K562 treated with DMSO at 1 percent for 12 hours (cell line): Measurements from ENCODE around the gene MSTN. TPM values are rescaled to one million over a fixed set of nuclear protein-coding genes. Genes with fewer than 3 reads are reported as not detected.

Experiments
- total RNA-seq: library from RNA; unstranded; fragments of 300-600 nt; gene quantifications from 2 replicates; pipeline ENCODE4 v1.2.3, GENCODE V29; 2022; ENCODE audit not compliant: insufficient read depth

Gene MSTN
- total RNA-seq: not detected in 2 replicates

DNA sequence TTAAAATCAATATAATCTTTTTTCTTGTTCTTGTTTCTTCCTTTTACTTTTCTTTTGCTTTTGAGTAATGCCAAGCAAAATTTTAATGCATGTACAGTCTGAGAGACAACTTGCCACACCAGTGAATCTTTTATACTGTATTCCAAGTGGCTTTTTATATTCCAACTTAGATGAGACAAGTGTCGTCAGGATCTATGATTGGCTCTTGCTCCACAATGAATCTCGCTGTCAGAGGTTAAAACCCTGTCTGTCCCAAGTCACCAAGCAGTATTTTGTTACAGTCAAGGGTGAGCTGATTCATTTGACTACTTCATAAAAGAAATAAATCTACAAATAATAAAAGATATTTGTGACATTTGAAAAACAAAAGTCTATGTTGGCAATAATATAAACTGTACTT lies at the start of gene MSTN:
Gene MSTN, minus strand, starts transcription at position 129 of the 400 bp plus-strand sequence. CDS start 133 bp downstream, outside the sequence.

